PC-9 (cell line): ENCODE results near the gene SPG21. TPM values are rescaled to one million over a fixed set of nuclear protein-coding genes. Genes with fewer than 3 reads are reported as not detected.
A peak's percentile ranks its signal among the peaks of the same experiment; 100 is the strongest.

ENCODE experiments used
- BruUV-seq: library from RNA; stranded (reverse); fragments of 400-500 nt; replicated peaks from 2 replicates; lab custom pipeline; 2021; lab: Mats Ljungman, UMichigan
- CTCF ChIA-PET: fragments of 300-600 bp; sonication (Branson Sonifier 250); formaldehyde crosslinking; loops from one replicate; lab custom pipeline; 2022; ENCODE audit warnings: antibody characterized with exemption; lab: Charles Lee
- POLR2A ChIA-PET: fragments of 300-600 bp; sonication (Branson Sonifier 250); formaldehyde crosslinking; loops from one replicate; lab custom pipeline; 2022; ENCODE audit warnings: antibody characterized with exemption; ENCODE audit not compliant: unreplicated experiment; lab: Charles Lee
- DNase-seq, 2 experiments: peaks; one replicate each; pipeline versions ENCODE4 v3.0.0 to v3.0.0-alpha.2; 2015 to 2022; ENCODE audit warnings: mixed read lengths in 1 of 2
- H2AFZ ChIP-seq: fragments of 200-600 bp; sonication (generic); 2 replicates; pipeline ENCODE4 v1.8.1; 2017; ENCODE audit warnings: antibody characterized with exemption
- H3F3A ChIP-seq: fragments of 200-600 bp; sonication (generic); 2 replicates; pipeline ENCODE4 v1.8.1; 2017; ENCODE audit warnings: antibody characterized with exemption, mild to moderate bottlenecking, low read depth; ENCODE audit not compliant: insufficient read depth
- H3K27ac ChIP-seq: fragments of 200-600 bp; sonication (generic); 2 replicates; pipeline ENCODE4 v1.6.1; 2016; ENCODE audit warnings: mixed run types
- H3K27me3 ChIP-seq: fragments of 200-600 bp; sonication (generic); 2 replicates; pipeline ENCODE4 v1.6.1; 2016; ENCODE audit warnings: low read depth, mixed run types; ENCODE audit not compliant: insufficient read depth
- H3K36me3 ChIP-seq: fragments of 200-600 bp; sonication (generic); 2 replicates; pipeline ENCODE4 v1.6.1; 2016; ENCODE audit warnings: low read depth, mixed run types
- H3K4me1 ChIP-seq: fragments of 200-600 bp; sonication (generic); replicated peaks from 2 replicates; pipeline ENCODE4 v1.6.1; 2016; ENCODE audit warnings: mixed run types; ENCODE audit not compliant: insufficient read depth
- H3K4me2 ChIP-seq: fragments of 200-600 bp; sonication (generic); 2 replicates; pipeline ENCODE4 v1.6.1; 2017; ENCODE audit warnings: mixed run types
- H3K4me3 ChIP-seq: fragments of 200-600 bp; sonication (generic); 2 replicates; pipeline ENCODE4 v1.6.1; 2016; ENCODE audit warnings: mixed run types
- H3K79me2 ChIP-seq: fragments of 200-600 bp; sonication (generic); 2 replicates; pipeline ENCODE4 v1.6.1; 2017; ENCODE audit warnings: low read depth, mixed run types
- H3K9me2 ChIP-seq: fragments of 200-600 bp; sonication (generic); 2 replicates; pipeline ENCODE4 v1.8.1; 2017; ENCODE audit warnings: mild to moderate bottlenecking; ENCODE audit not compliant: insufficient read depth
- H3K9me3 ChIP-seq: fragments of 200-600 bp; sonication (generic); 2 replicates; pipeline ENCODE4 v1.8.1; 2016; ENCODE audit warnings: low read depth; ENCODE audit not compliant: insufficient read depth
- H4K20me1 ChIP-seq: fragments of 200-600 bp; sonication (generic); 2 replicates; pipeline ENCODE4 v1.8.1; 2017; ENCODE audit not compliant: insufficient read depth
- EZH2 ChIP-seq: fragments of 200-600 bp; sonication (generic); IDR thresholded peaks from 2 replicates; pipeline ENCODE4 v1.8.0; 2017; ENCODE audit warnings: antibody characterized with exemption, low read depth
- intact Hi-C: fragments of 100-400 bp; cut with micrococcal nuclease; formaldehyde crosslinking; loops from one replicate; pipeline ENCODE4 v1.10.0; 2022; ENCODE audit not compliant: unreplicated experiment
- total RNA-seq: library from RNA; stranded (reverse); gene quantifications from 2 replicates; pipeline ENCODE4 v1.2.3, GENCODE V29; 2021
- TF ChIP-seq, protein P1 (sequence below): fragments of 200-600 bp; sonication (generic); conservative IDR thresholded peaks from 2 replicates; pipeline ENCODE4 v1.6.1; 2017; ENCODE audit warnings: mixed run types, antibody characterized with exemption, mild to moderate bottlenecking, moderate library complexity

The SPG21 gene
- total RNA-seq, 1 experiment from 2014 or later, result 91.7 TPM

DNA sequence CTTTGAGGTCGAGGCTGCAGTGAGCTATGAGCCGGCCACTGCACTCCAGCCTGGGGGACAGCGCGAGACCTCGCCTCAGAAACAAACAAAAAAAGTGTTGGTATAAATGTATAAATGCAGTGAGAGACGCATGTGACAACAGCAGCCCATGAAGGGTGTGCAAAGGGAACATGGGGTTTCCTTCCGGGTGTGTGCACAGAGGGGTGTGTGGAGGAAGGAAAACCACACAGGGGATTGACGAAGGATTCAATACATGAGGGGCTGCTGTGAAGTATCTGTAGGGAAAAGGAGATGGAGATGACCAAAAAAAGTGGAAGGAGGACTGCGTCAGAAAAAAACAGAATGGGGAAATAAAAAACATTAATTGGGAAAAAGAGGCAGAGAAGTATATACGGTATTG lies 38.6 kb upstream of the SPG21 start:
- Histone ChIP-seq H3K4me2 (peak overlapping the region; percentile 85), H3K36me3 (no peaks in the 10 kb centered on the region), H3K27me3 (no peaks in the 10 kb centered on the region), H3K4me3 (peak overlapping the region; percentile 88), H2AFZ (peak overlapping the region; percentile 87; the same call in 1 of the 2 replicates), H3F3A (no peaks in the 10 kb centered on the region; the same call in 1 of the 2 replicates), H4K20me1 (no peaks in the 10 kb centered on the region), H3K4me1 (peaks cover 10% of the 10 kb centered on the region; the same call in 1 of the 2 replicates), H3K27ac (no peak overlapping the region), H3K9me2 (no peaks in the 10 kb centered on the region), H3K79me2 (peaks cover 9% of the 10 kb centered on the region; the same call in 1 of the 2 replicates), H3K9me3 (no peaks in the 10 kb centered on the region)
- DNase-seq, result no peak
- BruUV-seq, result TSS peak; percentile 56
- intact Hi-C loops, result no loop called here
- POLR2A ChIA-PET, result no interaction called here
- CTCF ChIA-PET, result interaction anchor here (0.6 kb wide), 1 partner anchor 960 kb away, joined by 13 read pairs; no protein-coding TSS in a partner anchor
- TF ChIP-seq, protein P1, sequence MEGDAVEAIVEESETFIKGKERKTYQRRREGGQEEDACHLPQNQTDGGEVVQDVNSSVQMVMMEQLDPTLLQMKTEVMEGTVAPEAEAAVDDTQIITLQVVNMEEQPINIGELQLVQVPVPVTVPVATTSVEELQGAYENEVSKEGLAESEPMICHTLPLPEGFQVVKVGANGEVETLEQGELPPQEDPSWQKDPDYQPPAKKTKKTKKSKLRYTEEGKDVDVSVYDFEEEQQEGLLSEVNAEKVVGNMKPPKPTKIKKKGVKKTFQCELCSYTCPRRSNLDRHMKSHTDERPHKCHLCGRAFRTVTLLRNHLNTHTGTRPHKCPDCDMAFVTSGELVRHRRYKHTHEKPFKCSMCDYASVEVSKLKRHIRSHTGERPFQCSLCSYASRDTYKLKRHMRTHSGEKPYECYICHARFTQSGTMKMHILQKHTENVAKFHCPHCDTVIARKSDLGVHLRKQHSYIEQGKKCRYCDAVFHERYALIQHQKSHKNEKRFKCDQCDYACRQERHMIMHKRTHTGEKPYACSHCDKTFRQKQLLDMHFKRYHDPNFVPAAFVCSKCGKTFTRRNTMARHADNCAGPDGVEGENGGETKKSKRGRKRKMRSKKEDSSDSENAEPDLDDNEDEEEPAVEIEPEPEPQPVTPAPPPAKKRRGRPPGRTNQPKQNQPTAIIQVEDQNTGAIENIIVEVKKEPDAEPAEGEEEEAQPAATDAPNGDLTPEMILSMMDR, result no peak

DNA sequence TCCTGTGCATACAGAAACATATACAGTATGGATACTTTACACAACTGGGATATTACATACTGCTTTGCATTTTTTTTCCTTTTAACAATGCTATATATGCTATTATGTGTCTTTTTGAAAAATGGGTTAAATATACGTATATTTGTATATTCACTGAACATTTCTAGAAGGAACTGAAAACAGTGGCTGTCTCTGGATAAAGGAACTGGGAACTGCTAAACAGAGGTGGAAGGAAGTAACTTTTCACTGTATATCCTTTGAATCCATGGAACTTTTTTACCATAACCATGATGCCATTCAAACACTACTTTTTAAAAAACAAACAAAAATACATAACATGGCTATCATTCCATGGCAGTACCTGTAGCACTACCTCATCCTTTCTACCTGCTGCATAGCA lies 37.9 kb upstream of the SPG21 start:
- Histone ChIP-seq H3K9me3 (no peaks in the 10 kb centered on the region), H3K79me2 (peaks cover 9% of the 10 kb centered on the region; the same call in 1 of the 2 replicates), H3K9me2 (no peaks in the 10 kb centered on the region), H2AFZ (no peak overlapping the region), H3K27ac (no peak overlapping the region), H3K4me2 (peak overlapping the region; percentile 85), H3K36me3 (no peaks in the 10 kb centered on the region), H3F3A (no peaks in the 10 kb centered on the region), H3K27me3 (no peaks in the 10 kb centered on the region), H4K20me1 (no peaks in the 10 kb centered on the region), H3K4me1 (peaks cover 10% of the 10 kb centered on the region; the same call in 1 of the 2 replicates), H3K4me3 (no peak overlapping the region)
- no peak for DNase-seq
- no peak for TF ChIP-seq EZH2
- TF ChIP-seq, protein P1, result no peak
- POLR2A ChIA-PET, result no interaction called here
- intact Hi-C loops, result no loop called here
- BruUV-seq, result no TSS peak
- CTCF ChIA-PET, result interaction anchor here (0.6 kb wide), 2 partner anchors 270 to 959 kb away, joined by 3 to 13 read pairs; no protein-coding TSS in a partner anchor

DNA sequence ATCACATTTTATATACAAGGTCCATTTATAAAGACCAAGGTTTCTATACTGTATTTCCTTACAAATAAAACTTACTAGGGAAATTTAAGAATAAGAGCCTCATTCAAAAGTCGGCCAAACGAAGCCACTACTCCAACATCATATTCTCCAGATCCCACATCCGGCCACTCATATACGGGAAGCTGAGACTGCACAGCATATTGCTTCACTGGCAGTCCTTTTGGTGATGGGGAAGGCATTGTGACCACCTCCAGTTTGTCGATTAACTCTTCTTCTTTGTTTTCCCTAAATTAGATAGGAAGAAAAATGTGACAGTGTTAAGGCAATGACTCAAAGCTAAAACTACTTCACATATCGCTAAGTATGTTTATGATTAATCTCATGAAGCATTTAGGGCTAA lies 37.0 kb upstream of the SPG21 start:
- intact Hi-C loops, result no loop called here
- ChIA-PET CTCF (interaction anchor here (0.6 kb wide), 1 partner anchor 271 kb away, joined by 3 read pairs; no protein-coding TSS in a partner anchor), POLR2A (no interaction called here)

More for the DNA sequence above, 37.0 kb upstream of the SPG21 start:
- H3K27ac ChIP-seq, result no peak overlapping the region
- no peak overlapping the region for H3K4me3 ChIP-seq
- H2AFZ ChIP-seq, result no peak overlapping the region
- H3K9me3 ChIP-seq, result no peaks in the 10 kb centered on the region
- no peaks in the 10 kb centered on the region for H4K20me1 ChIP-seq
- H3K36me3 ChIP-seq, result no peaks in the 10 kb centered on the region
- no peaks in the 10 kb centered on the region for H3K27me3 ChIP-seq
- BruUV-seq, result no TSS peak
- H3K4me2 ChIP-seq, result no peak overlapping the region
- no peak for DNase-seq
- no peaks in the 10 kb centered on the region for H3K9me2 ChIP-seq
- peaks cover 9% of the 10 kb centered on the region; the same call in 1 of the 2 replicates for H3K79me2 ChIP-seq
- peaks cover 10% of the 10 kb centered on the region; the same call in 1 of the 2 replicates for H3K4me1 ChIP-seq
- H3F3A ChIP-seq, result no peaks in the 10 kb centered on the region
- TF ChIP-seq, protein P1, result no peak
- no peak for TF ChIP-seq EZH2
